Measurements from ENCODE around the gene MICA.
"Not testable (repeated sequence)": the region's sequence is repeated elsewhere in the genome, so short reads cannot be mapped to it uniquely, and the experiment has no call there.

Gene MICA

GRCh38 chr6:31403283-31404060, at the start of gene MICA:
MICA (plus strand) TSS chr6:31403595; CDS start chr6:31403633, 38 bp downstream.
- peak; percentile 48 to 55 for DNase-seq (ENCODE audit: low read depth in 2 of 2)

GRCh38 chr6:31354158-31354863, 49.1 kb upstream of the MICA start:
- no peak for DNase-seq (ENCODE audit: low read depth in 2 of 2)

GRCh38 chr6:31354864-31355582, 48.4 kb upstream of the MICA start:
- no peak for DNase-seq (ENCODE audit: low read depth in 2 of 2)

GRCh38 chr6:31355583-31355948, 47.8 kb upstream of the MICA start:
- no peak for DNase-seq (ENCODE audit: low read depth in 2 of 2)

GRCh38 chr6:31356216-31356945, 47.0 kb upstream of the MICA start:
- DNase-seq (ENCODE audit: low read depth in 2 of 2) = no peak

- DNase-seq (ENCODE audit: low read depth in 2 of 2) = peak; percentile 28 to 44
These were observed 46.4 kb upstream of the MICA start, which contains the start of gene HLA-B for GRCh38 chr6:31356946-31357466. HLA-B (minus strand) TSS chr6:31357179; CDS start chr6:31357158, 21 bp downstream.

- DNase-seq (ENCODE audit: low read depth in 2 of 2) = no peak
These were observed 45.5 kb upstream of the MICA start for GRCh38 chr6:31357886-31358285.

GRCh38 chr6:31358302-31358701, 45.1 kb upstream of the MICA start:
- no peak for DNase-seq (ENCODE audit: low read depth in 2 of 2)

GRCh38 chr6:31359581-31359980, 43.8 kb upstream of the MICA start:
- no peak for DNase-seq (ENCODE audit: low read depth in 2 of 2)

GRCh38 chr6:31362751-31363150, 40.6 kb upstream of the MICA start:
- no peak for DNase-seq (ENCODE audit: low read depth in 2 of 2)

- DNase-seq (ENCODE audit: low read depth in 2 of 2) = no peak
These were observed 39.6 kb upstream of the MICA start for GRCh38 chr6:31363811-31364210.

- no peak for DNase-seq (ENCODE audit: low read depth in 2 of 2)
These were observed 37.5 kb upstream of the MICA start for GRCh38 chr6:31365864-31366263.

GRCh38 chr6:31366693-31367470, 36.5 kb upstream of the MICA start:
- peak; percentile 55 to 58 for DNase-seq (ENCODE audit: low read depth in 2 of 2)

- DNase-seq (ENCODE audit: low read depth in 2 of 2) = no peak
These were observed 34.9 kb upstream of the MICA start for GRCh38 chr6:31368461-31368860.

GRCh38 chr6:31374118-31374517, 29.3 kb upstream of the MICA start:
- not testable (repeated sequence) for DNase-seq (ENCODE audit: low read depth in 2 of 2)

- DNase-seq (ENCODE audit: low read depth in 2 of 2) = no peak
These were observed 27.7 kb upstream of the MICA start for GRCh38 chr6:31375699-31376098.

- no peak for DNase-seq (ENCODE audit: low read depth in 2 of 2)
These were observed 26.4 kb upstream of the MICA start for GRCh38 chr6:31377029-31377428.

- DNase-seq (ENCODE audit: low read depth in 2 of 2) = no peak
These were observed 25.2 kb upstream of the MICA start for GRCh38 chr6:31378062-31378720.

- no peak for DNase-seq (ENCODE audit: low read depth in 2 of 2)
These were observed 24.7 kb upstream of the MICA start for GRCh38 chr6:31378721-31379103.

GRCh38 chr6:31379850-31380249, 23.5 kb upstream of the MICA start:
- DNase-seq (ENCODE audit: low read depth in 2 of 2) = no peak
